Midbrain (tissue), 1 donor: Measurements from ENCODE around the gene KRT7.
"Not testable (repeated sequence)": the region's sequence is repeated elsewhere in the genome, so short reads cannot be mapped to it uniquely, and the experiment has no call there.

Experiments
- DNase-seq: peaks from one replicate; lab custom pipeline; 2025; lab: John Stamatoyannopoulos, UW

Gene KRT7

DNA sequence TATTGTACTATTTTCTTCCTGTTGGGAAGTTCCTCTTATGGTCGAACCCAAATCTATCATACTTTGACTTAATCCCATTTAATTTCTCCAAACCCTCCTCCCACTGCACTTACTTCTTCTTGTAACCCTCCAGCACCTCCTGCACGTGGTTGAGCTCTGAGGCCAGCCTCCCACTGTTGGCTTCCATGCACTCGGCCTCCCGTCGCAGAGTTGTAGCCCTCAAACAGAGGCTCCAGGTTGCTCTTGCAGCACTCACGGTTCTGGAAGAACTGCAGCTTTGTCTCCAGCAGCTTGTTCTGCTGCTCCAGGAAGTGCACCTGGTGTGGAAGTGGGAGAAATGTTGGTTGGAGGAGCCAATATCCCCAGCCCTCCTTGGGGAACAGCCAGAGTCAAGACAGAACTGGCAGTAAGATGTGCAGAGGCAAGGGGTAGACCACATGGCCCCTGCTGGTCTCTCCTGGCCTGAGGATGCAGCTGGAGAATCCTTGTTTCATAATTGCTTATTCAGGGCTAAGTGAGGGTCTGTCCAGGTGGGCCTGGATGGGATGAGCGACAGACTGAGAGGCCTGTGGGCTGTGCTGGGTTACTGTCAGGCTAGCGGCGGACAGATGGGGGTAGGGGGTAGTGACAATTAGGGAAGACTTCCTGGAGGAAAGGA is 23.0 kb downstream of the KRT7 start:
- DNase-seq = no peak

DNA sequence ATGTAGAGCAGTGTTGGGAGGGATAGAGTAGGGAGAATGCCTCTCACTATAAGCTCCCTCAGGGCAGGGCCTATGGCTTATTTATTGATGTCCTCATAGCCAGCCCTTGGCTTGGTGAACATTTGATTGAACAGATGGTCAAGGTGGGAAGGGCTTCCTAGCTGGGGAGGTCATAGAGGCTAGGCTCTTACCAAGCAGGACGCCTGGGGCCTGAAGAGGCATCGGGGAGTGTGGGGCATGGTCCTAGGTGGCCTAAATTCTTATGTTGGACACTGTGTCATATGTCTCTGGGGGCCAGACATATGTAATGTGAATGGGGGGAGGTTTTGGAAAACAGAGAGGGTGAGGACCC is 23.5 kb downstream of the KRT7 start:
- DNase-seq = no peak

DNA sequence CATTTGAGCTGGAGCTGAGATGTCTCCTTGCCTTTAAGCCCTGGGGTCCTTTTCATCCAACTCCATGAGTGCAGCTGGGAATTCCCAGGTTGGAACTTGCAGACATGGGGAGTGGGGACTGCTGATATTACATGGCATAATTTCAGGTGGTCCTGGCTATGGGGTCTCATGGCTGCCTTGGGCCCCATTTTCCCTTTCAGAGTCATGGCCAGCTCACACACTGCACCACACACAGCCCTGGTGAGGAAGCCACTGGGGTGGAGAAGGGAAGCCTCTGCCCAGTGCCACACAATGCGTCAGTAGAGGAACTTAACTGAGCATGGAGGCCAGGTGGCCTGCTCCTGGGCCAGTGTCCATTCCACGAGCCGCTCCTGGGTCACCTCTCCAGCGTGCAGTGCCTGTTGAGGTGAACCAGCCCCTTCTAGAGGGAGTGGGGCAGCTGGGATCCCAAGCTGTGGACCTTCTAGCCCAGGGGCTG is 24.1 kb downstream of the KRT7 start:
- no peak for DNase-seq

DNA sequence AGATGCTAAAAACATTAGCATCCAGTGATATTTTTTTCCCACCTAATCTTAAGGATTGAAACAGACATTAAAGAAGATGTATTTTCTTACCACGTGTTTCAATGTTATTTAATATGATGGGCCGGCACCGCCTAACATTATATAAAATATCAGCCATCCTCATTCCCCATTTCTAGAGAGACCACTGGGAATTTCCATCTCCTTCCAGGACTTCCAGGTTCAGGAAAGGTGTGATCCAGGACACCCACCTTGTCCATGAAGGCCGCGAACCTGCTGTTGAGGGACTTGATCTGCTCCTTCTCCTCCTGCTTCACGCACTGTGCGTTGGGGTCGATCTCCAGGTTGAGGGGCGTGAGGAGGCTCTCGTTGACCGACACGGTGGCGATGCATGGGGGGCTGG is 24.9 kb downstream of the KRT7 start:
- not testable (repeated sequence) for DNase-seq

DNA sequence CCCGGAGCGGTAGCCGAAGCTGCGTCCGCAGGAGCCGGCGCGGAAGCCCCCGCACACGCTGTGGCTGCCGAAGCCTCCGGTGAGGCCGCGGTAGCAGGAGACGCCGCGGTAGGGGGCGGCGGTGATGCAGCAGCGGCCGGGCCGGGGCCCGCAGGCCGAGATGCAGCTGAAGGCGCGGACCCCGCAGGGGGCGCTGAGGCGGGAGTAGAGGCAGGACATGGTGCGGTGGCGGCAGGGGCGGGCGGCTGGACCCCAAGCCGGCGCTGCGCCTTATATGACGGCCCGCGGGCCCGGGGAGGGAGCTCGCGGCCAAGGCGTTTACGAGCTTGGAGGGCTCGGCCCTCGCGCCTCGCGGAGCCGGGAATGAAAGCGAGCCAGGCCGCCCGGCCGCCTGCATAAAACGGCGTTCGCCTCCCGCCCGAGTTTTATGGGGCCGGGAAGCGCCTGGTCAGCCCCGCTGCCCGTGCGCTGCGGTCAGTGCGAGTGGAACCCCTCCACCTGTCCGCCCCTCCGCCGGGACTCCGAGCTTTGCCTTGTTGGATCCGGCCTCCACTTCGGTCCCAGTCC is 25.4 kb downstream of the KRT7 start:
- DNase-seq = no peak

DNA sequence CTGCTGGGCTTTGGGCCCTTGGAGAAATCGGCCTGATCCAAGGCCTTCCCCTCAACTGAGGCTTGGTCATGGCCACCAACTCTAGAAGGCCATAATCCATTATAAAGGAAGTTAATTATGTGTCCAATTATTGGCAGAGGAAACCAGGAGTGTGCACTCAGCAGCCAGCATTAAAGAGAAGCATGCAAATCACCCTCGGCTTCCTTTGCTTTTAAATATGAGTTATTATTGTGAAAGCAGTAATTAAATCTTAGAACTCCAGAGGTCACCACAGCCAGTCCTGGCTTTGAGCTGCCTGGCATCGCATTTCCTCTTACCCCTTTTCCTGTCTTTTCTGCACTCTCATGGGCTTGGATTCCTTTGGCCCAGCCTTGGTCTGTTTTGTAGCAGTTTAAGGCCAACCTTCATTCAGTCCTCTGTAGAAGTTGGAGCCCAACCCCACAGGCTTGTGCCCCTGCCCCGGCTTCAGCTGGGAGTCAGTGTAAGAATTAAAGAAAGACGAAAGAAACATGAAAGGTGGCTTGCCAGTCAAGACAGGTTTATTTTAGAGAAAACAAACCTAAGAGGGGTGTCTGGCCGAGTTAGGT is 26.7 kb downstream of the KRT7 start:
- no peak for DNase-seq

DNA sequence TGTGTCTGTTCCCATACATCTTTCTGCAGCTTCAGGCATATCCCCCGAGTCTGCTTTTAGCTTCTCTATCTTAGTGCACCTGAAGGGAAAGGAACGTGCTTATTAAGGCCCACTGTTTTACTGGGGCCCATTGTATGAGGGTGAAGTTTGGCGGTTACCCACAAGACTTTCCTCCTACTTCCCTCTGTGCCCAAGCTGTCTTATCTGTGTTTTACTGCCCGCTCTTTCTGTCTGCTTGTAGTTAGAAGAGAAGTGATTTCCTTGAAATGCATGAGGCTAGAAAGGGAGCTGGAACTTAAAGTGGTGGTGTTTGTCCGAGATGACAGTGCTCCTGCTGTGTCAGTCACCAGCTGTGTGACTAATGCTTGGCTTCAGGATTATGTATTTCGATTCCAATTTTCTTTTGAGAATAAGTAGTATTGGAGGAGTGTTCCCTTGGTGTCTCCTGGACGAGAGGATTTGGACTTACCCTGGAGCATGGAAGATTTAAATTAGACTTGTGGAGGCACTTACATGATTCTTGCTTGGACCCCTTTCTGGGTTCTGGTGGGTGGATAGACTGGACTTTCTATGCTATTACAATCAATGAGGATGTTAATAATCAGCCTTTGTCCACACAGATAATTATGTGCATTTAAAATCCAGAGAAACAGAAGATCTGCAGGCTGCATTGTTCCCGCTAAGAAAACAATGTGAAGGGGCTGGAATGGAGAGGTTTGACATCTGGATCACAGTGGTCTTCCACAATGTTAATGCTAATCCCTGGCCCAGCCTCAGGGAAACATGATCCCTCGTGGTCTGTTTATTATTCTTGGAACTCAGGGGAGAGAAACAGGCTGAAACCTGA is 27.5 kb downstream of the KRT7 start:
- peak; percentile 45 for DNase-seq

DNA sequence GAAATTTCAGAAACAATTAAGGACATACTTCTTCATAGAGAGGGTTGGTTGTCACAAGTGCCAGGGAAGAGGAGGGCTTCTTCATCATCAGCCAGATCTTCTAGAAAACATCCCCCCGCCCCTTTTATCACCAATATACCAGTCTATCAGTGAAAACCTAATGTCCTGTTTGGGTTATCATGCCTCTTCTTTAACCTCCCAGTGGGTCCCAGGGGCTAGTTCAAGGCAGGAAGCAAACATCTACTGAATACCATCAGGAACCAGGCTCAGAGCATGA is 28.1 kb downstream of the KRT7 start:
- DNase-seq = no peak

DNA sequence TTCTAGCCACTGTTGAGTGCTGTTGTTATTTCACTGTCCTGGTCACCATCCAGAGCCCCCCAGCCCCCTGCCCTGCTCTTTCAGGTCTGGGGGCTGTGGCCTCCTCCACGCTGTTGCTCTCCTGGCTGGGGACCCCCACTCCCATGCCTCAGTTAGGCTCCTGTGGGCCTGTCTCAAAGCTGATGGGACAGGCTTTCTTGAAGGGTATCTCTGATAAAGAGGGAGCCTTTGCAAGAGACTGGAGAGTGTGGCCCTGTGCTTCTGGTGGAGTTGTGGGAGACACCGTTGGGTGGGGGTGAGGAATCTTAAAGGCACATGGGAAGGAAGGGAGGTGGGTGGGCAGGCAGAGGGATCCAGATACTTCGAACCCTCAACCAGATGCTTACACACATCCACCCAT is 29.2 kb downstream of the KRT7 start:
- no peak for DNase-seq

DNA sequence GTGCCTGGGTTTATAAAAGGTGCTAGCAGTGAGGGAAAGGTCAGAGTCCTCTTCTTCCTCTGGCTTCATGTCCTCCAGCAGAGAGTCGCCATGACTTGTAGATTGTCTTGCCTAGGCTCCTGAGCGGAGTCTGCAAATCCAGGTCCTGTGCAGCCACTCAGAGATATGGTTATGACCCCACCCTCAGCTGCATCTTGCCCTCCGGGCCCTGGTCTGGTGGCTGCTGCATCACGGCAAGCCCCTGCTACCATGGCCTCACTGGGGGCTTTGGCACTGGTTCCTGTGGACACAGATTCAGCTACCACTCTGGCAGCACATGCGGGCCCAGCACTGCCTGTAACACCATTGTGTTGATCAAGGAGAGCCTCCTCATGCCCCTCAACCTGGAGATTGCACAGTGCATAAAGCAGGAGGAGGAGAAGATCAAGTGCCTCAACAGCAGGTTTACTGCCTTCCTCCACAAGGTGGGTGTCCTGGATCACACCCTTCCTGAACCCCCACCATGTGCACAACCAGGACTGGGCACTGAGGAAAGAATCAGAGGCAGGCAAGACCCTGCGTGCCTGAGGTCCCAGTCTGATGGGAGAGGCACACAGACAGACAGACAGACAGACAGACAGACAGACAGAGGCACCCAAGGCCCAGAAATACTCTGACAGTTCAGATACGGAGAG is 30.9 kb downstream of the KRT7 start:
- no peak for DNase-seq

DNA sequence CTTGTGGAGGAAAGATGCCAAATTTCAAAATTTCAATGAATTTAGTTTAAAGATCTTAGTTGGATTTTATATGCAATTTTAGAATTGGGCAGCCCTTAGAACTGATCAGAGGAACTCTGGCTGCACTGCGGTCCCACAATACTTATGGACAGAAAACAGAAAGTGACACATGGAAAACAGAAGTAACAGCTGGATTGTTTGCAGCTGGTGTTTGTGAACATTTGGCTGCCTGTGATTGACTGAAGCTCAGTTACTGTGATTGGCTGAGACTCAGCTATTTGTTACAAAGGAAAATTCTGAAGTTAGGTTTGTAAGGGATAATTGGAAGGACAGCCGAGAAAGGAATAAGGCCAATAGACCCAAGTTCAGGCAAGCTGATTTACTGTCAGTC is 31.4 kb downstream of the KRT7 start:
- DNase-seq = peak; percentile 28

DNA sequence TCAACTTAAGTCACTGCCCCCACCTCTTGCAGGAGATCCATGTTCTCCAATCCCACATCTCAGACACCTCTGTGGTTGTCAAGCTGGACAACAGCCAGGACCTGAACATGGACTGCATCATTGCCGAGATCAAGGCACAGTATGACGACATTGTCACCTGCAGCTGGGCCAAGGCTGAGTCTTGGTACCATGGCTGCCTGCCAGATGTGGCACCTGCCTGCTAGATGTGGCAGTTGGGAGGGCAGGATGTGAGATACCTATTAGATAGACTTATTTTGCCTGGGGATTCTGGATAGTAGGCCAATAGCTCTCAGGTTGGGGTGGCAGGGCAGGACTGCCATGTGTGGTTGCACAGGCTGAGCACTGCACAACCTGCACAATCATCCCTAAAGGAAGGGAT is 33.5 kb downstream of the KRT7 start:
- no peak for DNase-seq

DNA sequence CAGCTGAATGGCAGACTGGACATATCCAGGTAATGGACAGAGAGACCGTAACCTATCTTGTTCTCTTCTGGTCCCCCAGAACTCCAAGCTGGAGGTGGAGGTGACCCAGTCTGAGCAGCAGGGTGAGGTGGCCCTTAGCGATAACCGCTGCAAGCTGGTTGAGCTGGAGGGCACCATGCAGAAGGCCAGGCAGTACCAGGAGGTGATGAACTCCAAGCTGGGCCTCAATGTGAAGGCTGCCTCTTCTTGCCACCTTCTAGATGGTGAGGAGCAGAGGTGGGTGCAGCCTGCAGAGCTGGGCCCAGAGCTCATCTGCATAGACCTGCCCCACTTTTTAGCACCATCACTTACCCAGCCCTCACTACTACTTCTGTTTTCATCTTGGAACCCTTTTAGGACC is 34.2 kb downstream of the KRT7 start:
- DNase-seq = no peak

DNA sequence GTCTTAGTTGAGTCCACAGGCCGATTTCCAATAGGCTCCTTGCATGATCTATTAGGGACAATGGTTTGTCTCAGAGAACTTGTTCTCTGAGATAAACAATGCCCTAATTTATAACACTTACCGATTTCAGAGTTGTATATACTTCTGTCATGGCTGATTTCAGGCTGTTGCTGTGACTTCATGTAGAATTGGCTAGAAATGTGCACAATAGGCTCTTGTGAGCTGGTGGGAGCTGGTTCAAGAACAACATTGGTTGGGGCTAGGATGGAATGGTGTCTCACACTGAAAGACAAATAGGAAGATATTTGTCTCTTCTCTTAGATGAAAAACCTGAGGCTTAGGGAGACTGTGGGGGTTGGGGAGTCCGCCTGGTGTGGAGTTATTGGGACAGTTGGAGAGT is 34.7 kb downstream of the KRT7 start:
- peak; percentile 10 for DNase-seq

DNA sequence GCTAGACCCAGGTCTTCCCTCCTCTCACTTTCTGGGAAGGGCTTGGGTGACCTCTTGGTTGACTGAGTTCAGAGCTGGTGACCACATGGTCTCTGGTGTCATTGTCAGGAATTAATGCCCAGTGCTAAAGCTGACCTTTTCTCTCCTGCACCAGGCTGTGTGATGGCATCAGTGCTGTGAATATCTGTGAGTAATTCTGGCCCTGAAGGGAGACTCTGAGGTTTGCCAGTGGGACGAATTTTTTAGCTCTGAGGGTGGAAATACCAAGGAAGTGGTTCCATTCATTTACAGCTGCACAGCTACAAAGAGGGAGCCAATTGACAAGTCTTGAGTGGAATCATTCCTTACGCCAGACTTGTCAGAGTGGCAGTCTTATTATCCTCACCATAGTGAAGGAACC is 35.2 kb downstream of the KRT7 start:
- DNase-seq = no peak

DNA sequence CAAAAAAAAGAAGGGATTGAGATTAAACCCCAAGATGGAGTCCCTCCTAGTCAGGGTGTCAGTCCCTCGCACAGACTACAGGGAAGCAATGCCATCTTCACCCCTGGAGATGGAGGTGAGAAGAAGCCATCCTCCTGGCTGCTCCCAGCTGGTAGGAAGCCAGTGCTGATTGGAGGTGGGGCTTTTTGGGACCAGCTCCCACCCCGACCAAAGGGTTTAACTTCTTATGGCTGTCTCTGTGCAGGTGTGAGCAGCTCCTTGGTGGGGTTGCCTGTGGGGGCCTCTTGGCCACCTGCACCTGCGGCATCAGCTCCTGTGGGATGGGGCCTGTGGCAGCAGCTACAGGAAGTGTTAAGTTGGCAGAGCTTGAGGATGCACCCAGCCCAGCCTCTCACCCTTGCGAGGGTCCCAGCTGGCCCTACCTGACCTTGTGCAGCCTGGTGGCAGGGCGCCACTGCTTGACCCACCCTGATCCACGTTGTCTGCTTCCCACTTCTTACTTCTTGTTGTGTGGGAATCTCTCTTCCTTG is 37.6 kb downstream of the KRT7 start:
- no peak for DNase-seq

DNA sequence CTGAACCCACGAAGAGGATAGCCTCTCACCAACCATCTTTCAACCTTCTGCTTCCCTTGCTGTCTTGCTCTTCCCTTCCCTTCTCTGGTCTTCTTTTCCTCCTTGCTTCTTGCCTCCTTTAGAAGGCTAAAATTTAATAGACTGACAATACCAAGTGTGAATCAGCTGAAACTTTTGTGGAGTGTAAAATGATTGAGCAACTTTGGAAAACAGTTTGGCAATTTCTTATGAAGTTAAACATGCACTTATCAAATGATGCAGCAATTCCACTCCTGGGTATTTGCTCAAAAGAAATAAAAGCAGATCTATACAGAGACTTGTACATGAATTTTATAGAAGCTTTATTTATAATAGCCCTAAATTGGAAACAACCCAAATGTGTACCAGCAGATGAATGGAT is 38.1 kb downstream of the KRT7 start:
- no peak for DNase-seq

DNA sequence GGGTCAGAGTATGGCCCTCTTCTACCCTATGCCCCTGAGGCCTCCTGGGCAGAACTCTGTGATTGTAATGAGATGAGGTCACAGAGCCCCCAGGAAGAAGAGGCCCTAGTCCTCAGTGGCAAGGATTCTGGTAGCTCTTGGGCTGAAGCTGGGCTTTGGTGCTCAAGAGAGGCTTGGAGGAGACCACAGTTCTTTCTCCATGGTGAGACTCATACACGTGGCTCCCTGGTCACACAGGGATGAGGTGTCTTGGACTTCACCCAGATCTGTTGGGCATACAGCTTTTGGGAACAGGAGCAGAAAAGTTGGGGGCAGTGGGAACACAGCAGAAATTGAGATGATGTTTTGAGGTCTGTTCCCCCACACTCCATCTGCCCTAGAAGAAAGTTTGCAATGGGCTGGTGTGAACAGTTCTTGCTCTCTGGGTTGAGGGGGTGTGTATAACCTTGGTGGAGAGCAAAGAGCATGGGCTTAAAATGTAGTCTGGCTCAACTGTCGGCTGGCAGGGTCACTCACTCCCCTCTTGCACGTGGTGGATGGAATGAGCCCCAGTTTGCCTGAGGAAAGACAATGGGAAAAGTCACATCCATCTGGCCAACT is 41.6 kb downstream of the KRT7 start, which contains the start of gene KRT86:
KRT86 (plus strand) TSS at position 125 of the 600 bp plus-strand sequence. CDS start 27,272 bp downstream, outside the sequence.
- no peak for DNase-seq

DNA sequence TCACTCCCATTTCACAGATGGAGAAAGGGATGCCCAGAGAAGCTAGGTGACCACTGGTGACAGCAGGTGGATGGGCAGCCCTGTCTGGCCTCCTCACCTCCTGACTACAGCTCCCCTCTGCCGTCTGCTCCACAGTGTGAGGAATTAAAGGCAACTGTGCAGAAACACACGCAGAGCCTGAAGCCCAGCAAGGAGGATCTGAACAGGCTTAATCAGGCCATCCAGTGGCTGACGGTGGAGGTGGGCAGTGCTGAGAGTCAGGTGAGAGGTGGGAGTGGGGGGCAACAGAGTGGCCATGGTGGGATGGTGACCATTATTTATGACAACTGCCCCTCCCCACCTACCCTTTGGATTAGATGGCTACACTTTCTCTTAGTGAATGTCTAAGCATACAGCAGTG is 42.6 kb downstream of the KRT7 start:
- no peak for DNase-seq

DNA sequence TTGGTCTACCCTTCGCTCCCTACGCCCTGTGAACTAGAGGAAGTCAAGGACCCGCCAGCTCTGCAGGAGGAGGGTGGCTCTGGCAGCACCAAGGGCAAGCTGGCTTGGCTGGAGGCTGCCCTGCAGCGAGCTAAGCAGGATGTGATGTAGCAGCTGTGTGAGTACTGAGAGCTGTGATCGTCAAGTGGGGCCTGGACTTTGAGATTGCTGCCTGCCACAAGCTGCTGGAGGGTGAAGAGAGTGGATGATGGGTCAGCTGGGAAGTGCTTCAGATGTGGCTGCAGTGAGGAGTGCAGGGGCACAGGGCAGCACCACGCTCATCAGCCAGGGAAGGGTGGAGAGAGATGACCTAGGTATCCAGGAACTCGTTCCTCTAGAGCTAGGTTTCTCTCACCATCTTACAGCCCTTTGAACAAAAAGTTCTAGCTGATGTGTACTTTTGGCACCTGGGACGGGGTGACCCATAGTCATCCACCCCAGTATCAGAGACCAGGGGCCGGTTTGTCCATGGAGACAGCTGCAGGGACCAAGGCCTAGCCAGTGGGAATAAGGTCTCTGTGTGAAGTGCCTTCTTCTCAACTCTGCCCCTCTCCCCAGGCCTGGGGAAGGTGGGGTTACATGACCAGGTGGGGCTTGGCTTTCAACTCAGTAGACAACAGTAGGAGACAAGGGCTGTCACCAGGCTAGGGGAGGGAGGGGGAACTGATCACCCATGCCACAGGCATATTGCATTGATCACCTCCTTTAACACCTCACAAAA is 44.6 kb downstream of the KRT7 start:
- no peak for DNase-seq
